MCF 10A (cell line): ENCODE measurements around the gene TRIM67. TPM values are rescaled to one million over a fixed set of nuclear protein-coding genes. Genes with fewer than 3 reads are reported as not detected.

Source experiments
- BruUV-seq: library from RNA; stranded (reverse); fragments of 400-500 nt; replicated peaks from 2 replicates; lab custom pipeline; 2021; lab: Mats Ljungman, UMichigan
- CTCF ChIA-PET: fragments of 300-600 bp; sonication (Branson Sonifier 250); formaldehyde crosslinking; extraction: SDS; loops from one replicate; lab custom pipeline; 2021; ENCODE audit warnings: antibody characterized with exemption, inconsistent platforms; lab: Yijun Ruan, JAX
- POLR2A ChIA-PET: fragments of 300-600, 350-650 bp; sonication (Branson Sonifier 250); formaldehyde crosslinking; extraction: SDS; loops from one replicate; lab custom pipeline; 2020; ENCODE audit warnings: antibody characterized with exemption, inconsistent platforms; lab: Yijun Ruan, JAX
- DNase-seq: peaks from one replicate; pipeline ENCODE4 v3.0.0-alpha.2; 2018; ENCODE audit not compliant: unreplicated experiment
- H3K27ac Mint-ChIP-seq: one replicate; pipeline ENCODE4 v1.8.0; 2022; ENCODE audit warnings: mild to moderate bottlenecking, low read depth, mixed read lengths; ENCODE audit not compliant: unreplicated experiment
- H3K27me3 Mint-ChIP-seq: one replicate; pipeline ENCODE4 v1.8.0; 2022; ENCODE audit warnings: mixed read lengths; ENCODE audit not compliant: insufficient read depth, unreplicated experiment
- H3K36me3 Mint-ChIP-seq: one replicate; pipeline ENCODE4 v1.8.0; 2022; ENCODE audit warnings: mild to moderate bottlenecking, moderate library complexity, mixed read lengths; ENCODE audit not compliant: insufficient read depth, unreplicated experiment
- H3K4me1 Mint-ChIP-seq: one replicate; pipeline ENCODE4 v1.8.0; 2022; ENCODE audit warnings: mixed read lengths; ENCODE audit not compliant: insufficient read depth, unreplicated experiment
- H3K4me3 Mint-ChIP-seq: one replicate; pipeline ENCODE4 v1.8.0; 2022; ENCODE audit warnings: mild to moderate bottlenecking, moderate library complexity, mixed read lengths; ENCODE audit not compliant: unreplicated experiment
- H3K9me3 Mint-ChIP-seq: one replicate; pipeline ENCODE4 v1.8.0; 2022; ENCODE audit warnings: mixed read lengths; ENCODE audit not compliant: unreplicated experiment
- CTCF ChIP-seq: fragments of 200-600 bp; IDR thresholded peaks from one replicate; pipeline ENCODE4 v1.8.0; 2022; ENCODE audit warnings: antibody characterized with exemption, mild to moderate bottlenecking; ENCODE audit not compliant: unreplicated experiment
- intact Hi-C: fragments of 100-400 bp; cut with micrococcal nuclease; formaldehyde crosslinking; loops from 2 replicates; pipeline ENCODE4 v1.14.1; 2022
- total RNA-seq: library from RNA; stranded (reverse); gene quantifications from 2 replicates; pipeline ENCODE4 v1.2.3, GENCODE V29; 2022

The TRIM67 gene
- total RNA-seq, 1 experiment from 2014 or later = not detected

GRCh38 chr1:231188072-231188471, 26.2 kb downstream of the TRIM67 start:
- no peak for DNase-seq
- Mint-ChIP-seq H3K4me1 (no peaks in the 10 kb centered on the region), H3K27ac (no peak overlapping the region), H3K27me3 (peaks cover 60% of the 10 kb centered on the region), H3K9me3 (no peaks in the 10 kb centered on the region), H3K36me3 (no peaks in the 10 kb centered on the region), H3K4me3 (no peak overlapping the region)
- no peak for TF ChIP-seq CTCF
- ChIA-PET CTCF (interaction anchor here (0.9 to 1.1 kb wide), 2 partner anchors 20 to 23 kb away, joined by 3 to 4 read pairs; no protein-coding TSS in a partner anchor), POLR2A (interaction anchor here (0.6 kb wide), 1 partner anchor 236 kb away, joined by 3 read pairs; no protein-coding TSS in a partner anchor)
- intact Hi-C loops = no loop called here
- BruUV-seq = no TSS peak

- Mint-ChIP-seq H3K27ac (no peak overlapping the region), H3K27me3 (peaks cover 56% of the 10 kb centered on the region), H3K36me3 (no peaks in the 10 kb centered on the region), H3K4me3 (no peak overlapping the region), H3K4me1 (no peaks in the 10 kb centered on the region), H3K9me3 (no peaks in the 10 kb centered on the region)
- intact Hi-C loops = no loop called here
- CTCF ChIA-PET = interaction anchor here (0.8 kb wide), 1 partner anchor 18 kb away, joined by 3 read pairs; no protein-coding TSS in a partner anchor
- POLR2A ChIA-PET = interaction anchor here (0.6 kb wide), 1 partner anchor 237 kb away, joined by 3 read pairs; no protein-coding TSS in a partner anchor
- no peak for TF ChIP-seq CTCF
- DNase-seq = no peak
- no TSS peak for BruUV-seq
Measured at GRCh38 chr1:231188768-231189167, 26.9 kb downstream of the TRIM67 start.

GRCh38 chr1:231189683-231190270, 27.9 kb downstream of the TRIM67 start:
- intact Hi-C loops = no loop called here
- Mint-ChIP-seq H3K9me3 (no peaks in the 10 kb centered on the region), H3K36me3 (no peaks in the 10 kb centered on the region), H3K27ac (no peak overlapping the region), H3K4me3 (no peak overlapping the region), H3K27me3 (peaks cover 46% of the 10 kb centered on the region), H3K4me1 (no peaks in the 10 kb centered on the region)
- ChIA-PET CTCF (interaction anchor here (1.0 kb wide), 1 partner anchor 26 kb away, joined by 3 read pairs; no protein-coding TSS in a partner anchor), POLR2A (no interaction called here)
- TF ChIP-seq CTCF = no peak
- BruUV-seq = no TSS peak
- DNase-seq = no peak

- Mint-ChIP-seq H3K27ac (no peak overlapping the region), H3K27me3 (peaks cover 39% of the 10 kb centered on the region), H3K4me3 (no peak overlapping the region), H3K9me3 (no peaks in the 10 kb centered on the region), H3K4me1 (no peaks in the 10 kb centered on the region), H3K36me3 (no peaks in the 10 kb centered on the region)
- no peak for TF ChIP-seq CTCF
- no peak for DNase-seq
- ChIA-PET CTCF (interaction anchor here (0.6 to 1.0 kb wide), 2 partner anchors 25 to 1025 kb away, joined by 3 read pairs; no protein-coding TSS in a partner anchor), POLR2A (no interaction called here)
- intact Hi-C loops = no loop called here
- no TSS peak for BruUV-seq
Measured at GRCh38 chr1:231190456-231190855, 28.6 kb downstream of the TRIM67 start.
